HG03064 (cell line): ENCODE measurements around the gene LRRC8C.
A peak's percentile ranks its signal among the peaks of the same experiment; 100 is the strongest.
"Not testable (repeated sequence)": the region's sequence is repeated elsewhere in the genome, so short reads cannot be mapped to it uniquely, and the experiment has no call there.

Experiments
- ATAC-seq: cut with Tn5 transposase; IDR thresholded peaks from one replicate; pipeline ENCODE4 v1.9.1; 2021; ENCODE audit warnings: low read depth; ENCODE audit not compliant: unreplicated experiment

The LRRC8C gene

DNA sequence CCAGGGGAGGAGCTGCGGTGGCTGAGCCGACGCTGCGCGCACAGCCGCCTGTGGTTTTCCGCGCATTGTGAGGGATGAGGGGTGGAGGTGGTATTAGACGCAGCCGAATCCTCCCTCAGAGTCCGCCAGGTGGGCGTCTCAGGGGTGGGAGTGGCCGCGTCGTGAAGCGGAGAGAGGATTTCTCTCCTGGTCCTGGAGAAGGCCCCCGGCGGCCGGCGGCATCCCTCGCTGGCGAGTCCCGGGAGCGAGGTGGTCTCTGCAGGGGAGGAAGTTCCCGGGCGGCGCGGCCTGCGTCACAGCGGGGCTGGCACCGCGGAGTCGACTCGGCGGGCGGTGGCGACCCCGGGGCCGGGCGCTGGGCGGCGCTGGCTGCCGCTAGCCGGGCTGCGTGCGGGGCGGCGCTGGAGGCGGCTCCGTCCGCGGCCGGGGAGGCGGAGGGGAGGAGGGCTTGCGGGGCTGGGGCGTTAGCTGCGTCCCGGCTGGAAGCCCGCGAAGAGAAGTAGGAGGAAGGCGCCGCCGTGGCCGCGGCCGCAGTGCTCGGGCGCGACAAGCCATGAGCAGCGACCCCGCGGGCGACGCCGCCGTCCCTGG lies at the start of gene LRRC8C:
LRRC8C (plus strand) TSS at position 464 of the 591 bp plus-strand sequence. CDS start 53,354 bp downstream, outside the sequence.
- ATAC-seq = peak; percentile 78

DNA sequence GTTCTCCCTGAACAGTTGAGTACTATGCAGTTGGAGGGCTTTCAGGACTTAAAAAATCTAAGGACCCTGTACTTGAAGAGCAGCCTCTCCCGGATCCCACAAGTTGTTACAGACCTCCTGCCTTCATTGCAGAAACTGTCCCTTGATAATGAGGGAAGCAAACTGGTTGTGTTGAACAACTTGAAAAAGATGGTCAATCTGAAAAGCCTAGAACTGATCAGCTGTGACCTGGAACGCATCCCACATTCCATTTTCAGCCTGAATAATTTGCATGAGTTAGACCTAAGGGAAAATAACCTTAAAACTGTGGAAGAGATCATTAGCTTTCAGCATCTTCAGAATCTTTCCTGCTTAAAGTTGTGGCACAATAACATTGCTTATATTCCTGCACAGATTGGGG lies 48.7 kb upstream of the LRRC8C start:
- no peak for ATAC-seq

DNA sequence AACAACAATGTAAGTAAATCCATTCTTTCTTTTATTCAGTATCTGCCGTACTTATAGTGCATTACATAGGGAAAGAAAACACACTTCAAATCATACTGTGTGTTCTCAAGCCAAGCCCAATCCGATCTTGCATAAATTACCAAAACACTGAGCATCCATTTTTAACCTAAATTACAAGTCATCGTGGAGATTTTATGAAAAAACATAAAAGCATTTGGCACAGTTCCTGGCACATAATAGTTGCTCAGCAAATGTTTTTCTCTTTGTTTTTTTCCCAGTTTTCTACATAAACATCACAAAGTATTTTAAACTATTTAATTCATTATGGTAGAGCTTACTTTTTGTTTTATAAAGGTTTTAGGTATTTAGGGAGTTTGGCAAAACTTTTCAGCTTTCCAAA lies 48.1 kb upstream of the LRRC8C start:
- no peak for ATAC-seq

DNA sequence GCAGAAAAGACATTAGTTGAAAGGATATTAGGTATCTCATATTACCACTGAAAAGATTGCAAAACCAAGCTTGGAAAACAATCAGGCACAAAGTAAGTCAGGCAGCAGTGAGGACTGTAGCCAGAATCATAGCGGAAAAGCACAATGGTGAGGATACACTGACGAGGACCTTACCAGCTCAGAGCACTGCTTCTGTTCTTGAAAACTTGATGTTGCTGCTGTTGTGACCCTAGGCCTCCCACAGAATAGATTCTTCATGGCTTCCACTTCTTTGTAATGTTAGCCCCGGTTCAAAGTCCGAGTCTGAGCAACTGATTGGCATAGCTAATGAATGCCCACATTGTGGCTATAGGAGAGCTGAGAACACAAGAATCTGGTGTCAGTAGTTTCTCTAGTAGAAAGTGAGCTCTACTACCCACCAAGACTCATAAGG lies 45.2 kb upstream of the LRRC8C start:
- no peak for ATAC-seq

DNA sequence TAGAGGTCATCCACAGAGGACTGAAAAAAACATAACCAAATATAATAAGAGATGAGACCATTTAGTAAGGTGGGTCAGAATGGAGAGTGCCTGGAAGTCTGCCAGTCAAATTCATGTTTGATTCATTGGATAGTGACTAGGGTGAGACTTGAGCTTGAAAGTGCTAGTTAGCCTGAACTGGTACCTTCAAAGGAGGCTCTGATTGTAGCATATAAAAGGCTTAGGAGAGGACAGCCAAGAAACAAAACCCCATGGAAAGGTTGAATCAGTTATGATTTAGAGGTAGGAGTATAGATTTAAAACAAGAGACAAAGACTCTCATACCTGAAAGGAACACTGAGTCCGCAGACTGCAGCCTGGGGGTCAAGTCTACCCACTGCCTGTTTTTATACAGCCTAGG lies 44.4 kb upstream of the LRRC8C start:
- ATAC-seq = no peak

DNA sequence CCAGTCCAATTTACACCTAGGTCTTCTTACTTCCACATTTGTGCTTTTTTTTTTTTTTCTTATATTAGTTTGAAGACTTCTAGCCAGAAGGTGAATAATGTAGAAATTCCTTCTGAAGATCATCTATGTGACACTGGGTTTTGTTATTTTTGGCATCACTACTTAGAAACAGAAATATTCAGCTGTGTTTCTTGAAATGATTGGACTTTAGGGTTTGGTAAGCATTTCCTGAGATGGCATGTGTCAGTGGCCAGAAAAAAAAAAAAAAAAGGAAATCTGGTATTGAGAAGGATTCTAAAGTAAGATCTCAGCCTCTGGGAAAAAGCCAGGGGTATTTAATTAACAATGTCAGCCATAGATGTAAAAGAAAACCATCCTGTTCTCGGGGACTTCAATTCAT lies 43.4 kb upstream of the LRRC8C start:
- ATAC-seq = no peak

DNA sequence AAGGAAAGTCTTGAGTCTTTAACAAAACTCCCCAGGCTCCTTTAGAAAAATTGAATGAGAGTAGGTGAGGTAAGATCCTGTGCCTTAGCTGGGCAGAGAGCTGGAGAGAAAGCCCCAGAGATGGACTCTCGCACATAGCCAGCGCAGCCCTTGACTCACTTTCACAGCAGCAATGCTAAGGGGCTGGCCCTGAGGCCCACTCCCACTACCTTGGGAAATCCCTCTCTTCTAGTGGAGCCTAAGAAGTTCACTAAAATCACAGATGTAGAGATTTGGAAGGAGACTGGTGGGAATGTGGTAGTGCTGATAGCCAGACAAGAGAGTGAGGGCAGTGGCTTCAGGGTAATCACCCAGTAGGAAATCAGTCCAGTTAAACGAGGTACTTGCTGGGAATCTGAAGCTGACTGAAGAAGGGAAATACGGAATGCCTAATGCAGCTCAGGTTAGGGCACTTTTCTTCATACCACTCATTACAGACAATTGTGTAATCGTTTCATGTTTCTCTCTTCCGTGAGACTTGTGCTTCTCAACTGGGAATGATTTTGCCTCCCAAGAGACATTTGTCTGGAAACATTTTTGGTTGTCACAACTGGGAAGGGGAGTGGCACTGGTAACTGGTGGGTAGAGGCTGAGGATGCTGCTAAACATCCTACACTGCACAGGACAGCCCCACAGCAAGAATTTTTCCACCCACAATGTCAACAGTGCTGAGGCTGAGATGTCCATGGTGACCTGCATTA lies 42.4 kb upstream of the LRRC8C start:
- ATAC-seq = no peak

DNA sequence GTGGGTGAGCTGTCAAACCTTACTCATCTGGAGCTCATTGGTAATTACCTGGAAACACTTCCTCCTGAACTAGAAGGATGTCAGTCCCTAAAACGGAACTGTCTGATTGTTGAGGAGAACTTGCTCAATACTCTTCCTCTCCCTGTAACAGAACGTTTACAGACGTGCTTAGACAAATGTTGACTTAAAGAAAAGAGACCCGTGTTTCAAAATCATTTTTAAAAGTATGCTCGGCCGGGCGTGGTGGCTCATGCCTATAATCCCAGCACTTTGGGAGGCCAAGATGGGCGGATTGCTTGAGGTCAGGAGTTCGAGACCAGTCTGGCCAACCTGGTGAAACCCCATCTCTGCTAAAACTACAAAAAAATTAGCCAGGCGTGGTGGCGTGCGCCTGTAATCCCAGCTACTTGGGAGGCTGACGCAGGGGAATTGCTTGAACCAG lies 40.0 kb upstream of the LRRC8C start:
- ATAC-seq = not testable (repeated sequence)

DNA sequence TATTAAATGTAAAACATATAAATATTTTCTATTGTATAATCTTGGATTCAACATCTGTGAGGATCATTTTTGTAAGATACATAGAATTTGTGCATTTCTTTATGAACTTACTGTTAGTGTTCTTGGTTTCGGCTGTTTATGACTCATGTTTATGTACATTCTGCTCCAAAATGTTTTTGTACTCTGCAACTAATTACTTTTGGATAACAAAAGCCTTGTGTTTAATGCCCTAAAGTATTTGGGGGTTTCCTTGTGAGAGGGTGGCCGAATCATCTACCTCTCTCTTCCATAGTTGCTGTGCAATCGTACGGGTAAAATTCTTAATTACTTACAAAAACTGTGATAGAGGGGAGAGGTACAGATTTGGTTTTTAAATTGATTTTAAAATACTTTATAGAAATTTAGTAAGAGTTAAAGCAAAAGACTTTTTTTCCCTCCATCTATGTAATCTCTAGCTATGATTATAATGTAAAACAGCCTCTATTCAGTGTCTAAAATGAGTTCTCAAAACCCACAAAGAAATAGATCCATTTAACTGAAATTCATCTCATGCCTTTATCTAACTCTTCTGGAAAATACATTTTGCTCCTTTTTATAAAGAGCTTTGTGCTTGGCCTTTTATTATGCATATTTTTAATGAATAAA lies 38.7 kb upstream of the LRRC8C start:
- no peak for ATAC-seq

DNA sequence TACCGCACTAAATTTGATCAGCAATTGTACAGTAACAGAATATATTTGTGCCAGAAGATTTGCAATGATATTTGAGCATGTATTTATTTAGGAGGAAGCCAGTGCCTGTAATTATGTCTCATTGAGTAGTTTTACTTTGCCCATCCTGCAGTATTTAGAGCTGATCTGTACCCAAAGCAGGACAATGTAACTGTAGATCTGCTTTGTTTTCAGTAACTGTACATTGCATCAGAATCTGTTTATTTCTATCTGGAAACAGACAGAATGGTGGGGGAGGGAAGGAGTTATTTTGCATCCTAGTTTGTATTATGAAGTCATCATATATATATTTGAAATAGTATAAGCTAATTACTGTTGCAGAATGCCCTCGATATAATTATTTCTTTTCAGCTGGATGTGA lies 36.2 kb upstream of the LRRC8C start:
- no peak for ATAC-seq

DNA sequence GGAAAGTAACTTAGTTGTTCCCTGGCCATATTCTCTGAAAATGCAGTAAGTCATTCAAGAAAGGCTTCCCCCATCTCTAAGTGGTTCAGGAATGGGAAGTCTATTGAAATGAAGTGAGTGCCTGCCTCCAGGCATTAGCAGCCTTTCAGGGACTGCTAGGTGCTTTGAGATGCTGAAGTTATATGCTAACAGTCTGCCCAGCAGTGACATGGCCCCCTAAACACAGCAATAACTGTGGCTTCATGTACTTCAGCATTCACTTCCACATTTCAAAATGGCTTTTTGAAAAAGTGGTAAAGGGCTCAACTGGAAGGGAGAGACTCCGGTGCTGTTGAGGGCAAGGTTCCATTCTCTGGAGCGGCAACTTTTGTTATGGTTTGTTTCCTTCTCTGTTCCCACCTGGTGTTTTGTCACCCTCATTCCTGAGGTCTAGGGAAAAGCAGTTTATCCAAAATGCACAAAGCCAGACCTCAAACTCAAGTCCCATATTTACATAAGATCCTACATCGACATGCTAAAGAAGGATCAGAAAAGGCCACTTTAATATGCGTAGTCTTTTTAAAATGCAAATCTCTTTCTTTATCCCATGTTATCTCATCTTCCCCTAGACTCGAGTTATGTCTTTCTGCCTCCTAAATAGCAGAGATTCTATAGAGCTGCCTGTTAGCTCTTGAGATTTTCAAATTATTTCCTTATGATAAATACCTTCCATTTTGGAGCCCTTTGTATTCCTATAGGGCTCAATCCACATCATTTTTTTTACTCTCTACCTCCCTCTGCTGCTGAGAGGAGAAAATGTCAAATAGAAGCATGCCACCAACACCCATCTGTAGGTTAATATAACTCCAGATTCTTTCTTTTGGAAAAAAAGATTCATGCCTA lies 34.2 kb upstream of the LRRC8C start:
- no peak for ATAC-seq

DNA sequence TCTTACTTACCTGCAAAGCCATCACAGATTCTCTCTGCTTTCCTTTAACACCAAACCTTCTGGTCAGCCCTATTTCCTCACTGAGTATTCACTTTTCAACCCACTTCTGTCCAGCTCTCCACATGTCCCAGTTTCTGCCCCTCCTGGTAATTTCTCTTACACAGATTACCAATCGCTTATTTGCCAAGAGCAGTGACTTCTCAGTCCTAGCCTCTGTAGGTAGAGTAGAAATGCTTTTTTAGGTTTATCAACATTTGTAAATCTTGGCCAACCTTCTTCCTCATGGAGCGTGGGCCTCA lies 33.6 kb upstream of the LRRC8C start:
- ATAC-seq = no peak

DNA sequence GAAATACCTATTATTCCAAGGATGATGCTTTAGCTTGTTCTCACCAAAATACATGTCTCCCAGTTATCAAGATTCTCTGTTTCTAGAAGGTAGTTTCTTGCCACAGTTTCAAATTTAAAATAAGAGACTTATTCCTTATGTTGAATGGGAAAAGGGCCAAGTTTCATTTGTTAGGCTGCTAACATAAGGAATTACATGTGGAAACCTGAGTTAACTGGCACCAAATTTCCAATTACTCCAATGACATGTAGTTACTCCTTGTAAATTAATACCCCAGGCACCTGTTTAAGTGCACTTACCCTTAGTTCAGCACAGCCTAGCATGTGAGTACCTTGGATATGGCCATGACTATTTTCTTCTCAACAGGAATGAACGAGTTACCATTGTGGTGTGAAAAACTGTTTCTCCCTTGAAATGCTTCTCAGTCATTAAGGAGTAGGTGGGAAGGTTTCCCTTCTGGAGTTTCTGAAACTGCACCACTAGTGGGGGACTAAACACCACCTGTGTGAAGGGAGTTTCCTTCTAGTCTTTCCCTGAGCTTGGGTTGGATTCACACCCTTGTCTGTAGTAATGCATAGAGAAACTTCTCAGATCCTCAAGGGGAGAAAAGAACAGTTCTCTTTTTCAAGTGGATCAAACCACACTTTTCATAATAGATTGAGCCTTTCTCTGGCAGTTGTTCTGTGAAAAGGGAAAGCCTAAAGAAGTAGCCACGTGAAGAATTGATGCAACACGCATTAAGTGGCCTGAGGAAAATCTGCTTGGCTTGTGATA lies 32.3 kb upstream of the LRRC8C start:
- no peak for ATAC-seq

DNA sequence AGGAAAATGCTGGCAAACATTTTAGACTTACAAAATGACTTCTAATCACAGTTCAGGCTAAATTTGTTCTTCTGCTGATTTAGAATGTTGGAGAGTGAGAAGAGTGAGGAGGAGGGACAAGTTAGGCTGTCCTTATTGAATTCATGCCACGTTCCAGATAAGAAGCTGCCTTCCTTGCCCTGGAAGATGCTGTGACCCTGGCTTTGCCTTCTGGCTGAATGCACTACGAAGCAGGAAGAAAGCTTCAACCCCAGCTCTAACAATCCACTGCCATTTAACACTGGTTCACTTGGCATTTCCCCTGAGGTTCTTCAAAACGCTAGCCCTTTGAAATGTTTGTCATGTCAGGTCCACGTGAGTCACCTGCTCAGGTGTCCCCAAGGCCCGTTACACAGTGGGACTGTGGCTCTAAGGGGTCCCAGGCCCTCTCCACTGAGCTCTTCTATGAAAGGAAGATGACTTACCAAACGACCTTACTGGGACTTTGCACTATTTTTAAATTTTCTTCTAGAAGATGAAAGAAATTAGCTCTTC lies 30.0 kb upstream of the LRRC8C start:
- ATAC-seq = no peak

DNA sequence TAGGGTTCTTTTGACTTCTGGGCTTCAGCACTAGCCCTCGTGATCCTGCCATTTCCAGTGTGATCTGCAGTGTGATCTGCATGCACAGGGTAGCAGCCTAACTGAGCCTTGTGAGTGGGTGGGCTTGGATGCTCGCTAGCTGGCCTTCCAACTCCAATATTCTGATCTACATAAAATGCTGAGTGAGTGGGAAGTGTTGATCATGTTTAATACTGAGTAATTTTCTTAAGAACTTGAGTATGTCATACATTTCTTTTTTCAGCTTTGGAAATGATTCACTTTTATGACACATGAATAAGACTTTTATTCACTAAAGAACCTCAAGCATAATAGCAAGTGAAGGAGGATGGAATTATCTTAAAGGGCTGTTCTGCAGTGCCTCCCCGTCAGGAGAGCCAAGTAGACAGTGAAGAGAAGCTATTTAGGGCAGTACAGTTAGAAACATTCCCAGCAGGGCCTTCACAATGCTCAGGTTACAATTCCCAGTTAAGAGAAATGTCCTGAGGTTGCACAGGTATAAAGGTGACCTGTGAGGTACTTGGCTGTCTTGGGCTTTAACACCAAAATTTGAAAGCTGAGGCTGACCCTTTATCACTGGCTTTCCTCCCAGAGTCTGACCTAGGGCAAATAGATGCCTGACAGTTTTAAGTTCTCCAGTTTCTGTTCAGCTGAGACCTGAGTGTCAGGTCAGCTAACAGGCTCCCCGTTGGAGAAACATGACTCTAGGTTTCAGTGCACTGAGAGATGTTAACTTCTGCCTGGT lies 29.1 kb upstream of the LRRC8C start:
- ATAC-seq = no peak

DNA sequence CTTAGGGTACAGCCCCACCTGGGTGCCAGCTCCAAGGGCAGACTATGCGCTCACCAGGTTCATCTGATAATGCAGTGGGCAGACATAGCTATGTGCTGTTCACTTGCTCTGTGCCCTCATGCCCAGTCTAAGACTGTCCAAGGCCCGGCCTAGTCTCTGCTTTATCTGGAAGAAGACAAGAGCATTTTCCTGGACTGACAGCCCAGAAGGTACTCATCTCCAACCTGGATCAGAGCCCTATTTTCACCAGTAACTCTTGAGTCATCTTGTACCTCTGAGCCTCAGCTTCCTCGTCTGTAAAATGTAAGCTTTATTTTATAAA lies 28.5 kb upstream of the LRRC8C start:
- no peak for ATAC-seq

DNA sequence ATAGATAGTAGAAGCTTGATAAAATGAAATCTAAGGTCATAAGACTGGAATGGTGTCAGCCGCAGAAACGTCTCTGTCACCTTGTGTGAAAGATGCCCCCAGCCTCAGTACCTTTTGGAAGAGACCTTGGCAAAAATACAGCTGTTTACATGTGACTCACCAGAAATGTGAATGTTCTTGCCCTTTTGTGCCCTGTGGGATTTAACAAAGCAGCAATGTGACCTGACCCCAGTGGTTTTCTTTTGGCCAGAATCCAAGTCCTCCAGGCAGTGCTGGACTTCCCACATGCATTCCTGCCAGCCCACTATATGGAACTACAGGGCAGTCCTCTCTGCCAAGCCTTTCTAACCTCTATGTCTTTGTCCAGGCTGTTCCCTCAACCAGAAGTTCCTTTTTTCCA lies 27.2 kb upstream of the LRRC8C start:
- ATAC-seq = no peak

DNA sequence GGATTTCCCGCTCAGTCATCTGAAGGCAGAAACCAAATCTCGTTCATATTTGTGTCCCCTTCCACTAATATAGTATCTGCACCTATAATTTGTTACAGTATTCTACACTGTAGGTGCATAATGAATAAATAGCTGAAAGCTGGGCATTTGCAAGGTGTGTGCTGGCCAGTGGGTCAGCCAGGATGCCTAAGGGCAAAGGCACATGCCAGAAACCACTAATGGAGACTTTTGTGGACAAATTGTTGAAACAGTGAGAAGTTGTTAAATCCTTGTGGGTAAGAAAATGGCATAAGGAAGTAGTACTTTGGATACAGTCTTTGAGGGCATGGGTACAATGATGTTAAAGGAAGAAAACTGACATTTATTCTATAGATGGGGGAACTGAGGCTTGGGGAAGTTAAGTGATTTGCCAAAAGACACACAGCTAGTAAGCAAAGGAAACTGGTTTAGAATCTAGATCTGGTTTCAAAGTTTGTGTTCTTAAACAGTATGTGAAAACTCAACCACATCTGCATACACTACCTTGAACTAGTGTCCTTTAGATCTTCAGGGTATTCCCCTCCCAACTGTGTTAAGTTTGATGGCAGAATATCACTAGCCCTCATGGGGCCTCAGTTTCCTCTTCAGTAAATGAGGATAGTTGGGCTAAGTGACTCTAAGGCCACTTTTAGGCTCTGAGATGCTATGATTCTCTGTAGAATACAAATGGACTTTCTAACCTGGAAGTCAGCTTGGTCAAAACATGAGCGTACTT lies 26.5 kb upstream of the LRRC8C start:
- ATAC-seq = no peak

DNA sequence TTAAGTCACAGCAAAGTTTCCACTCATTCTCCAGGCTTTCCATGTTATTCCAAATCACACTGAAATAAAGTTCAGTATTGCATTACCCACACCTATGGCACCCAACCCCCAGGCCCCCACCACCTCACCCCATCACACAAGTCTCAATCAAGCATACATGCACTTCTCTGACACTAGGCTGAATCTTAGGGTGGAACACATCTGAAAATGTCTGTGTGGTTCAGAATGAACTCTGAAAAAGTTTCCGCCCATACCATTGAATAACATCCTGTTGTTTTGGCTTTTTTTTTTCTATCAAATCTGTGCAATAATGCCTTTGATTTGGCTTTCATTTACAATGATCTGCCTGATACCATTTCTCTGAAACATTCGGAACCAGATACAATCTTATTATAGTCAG lies 25.8 kb upstream of the LRRC8C start:
- no peak for ATAC-seq
